ENCODE data around the gene ZNF536.
"Not testable (repeated sequence)": the region's sequence is repeated elsewhere in the genome, so short reads cannot be mapped to it uniquely, and the experiment has no call there.

ZNF536 gene

GRCh38 chr19:30448386-30449077 is 76.3 kb downstream of the ZNF536 start:
- no peak for DNase-seq

GRCh38 chr19:30449078-30449590 is 77.0 kb downstream of the ZNF536 start:
- no peak for DNase-seq

GRCh38 chr19:30449673-30450072 is 77.5 kb downstream of the ZNF536 start:
- DNase-seq = no peak

GRCh38 chr19:30450100-30450499 is 77.9 kb downstream of the ZNF536 start:
- no peak for DNase-seq

- DNase-seq = no peak
These were observed 78.7 kb downstream of the ZNF536 start for GRCh38 chr19:30450835-30451321.

DNA sequence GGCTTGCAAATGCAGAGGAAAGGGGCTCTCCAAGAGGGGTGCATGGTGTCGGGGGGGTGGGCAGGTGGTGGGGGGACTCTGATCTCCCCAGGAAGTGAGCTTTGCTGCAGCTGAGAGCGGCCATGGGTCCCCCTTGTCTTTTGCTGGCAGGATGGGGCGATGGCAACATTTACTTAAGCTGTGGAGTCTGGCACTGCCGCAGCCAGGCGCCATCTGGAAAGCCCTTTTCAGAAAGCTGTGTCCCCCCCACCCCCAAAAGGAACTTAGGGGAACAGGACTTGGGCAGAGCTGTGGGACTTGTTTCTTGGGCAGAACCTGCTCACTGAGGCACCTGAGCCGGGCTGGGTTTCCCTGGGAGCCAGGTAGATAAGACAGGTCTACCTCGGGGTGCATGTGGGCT is 80.7 kb downstream of the ZNF536 start:
- no peak for DNase-seq

GRCh38 chr19:30453743-30454142 is 81.6 kb downstream of the ZNF536 start:
- DNase-seq = no peak

GRCh38 chr19:30455881-30456280 is 83.7 kb downstream of the ZNF536 start:
- DNase-seq = no peak

DNA sequence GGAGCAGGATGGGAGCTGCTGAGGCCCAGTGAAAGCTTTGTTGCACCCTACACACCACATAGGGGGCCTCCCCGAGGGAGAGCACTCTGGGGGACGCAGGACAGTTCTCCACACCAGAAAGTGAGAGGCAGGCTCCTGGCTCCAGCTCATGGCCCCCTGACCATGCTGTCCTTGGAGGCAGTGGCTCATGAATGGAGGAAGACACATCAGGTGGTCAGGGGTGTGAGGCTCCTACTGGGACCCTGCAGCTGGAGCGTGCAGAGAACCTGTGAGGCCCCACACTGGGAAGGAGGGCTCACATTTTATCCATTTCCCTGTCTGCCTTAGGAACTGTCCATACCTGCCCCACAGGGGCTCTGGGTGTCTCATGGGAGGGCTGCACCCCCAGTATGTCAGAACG is 85.3 kb downstream of the ZNF536 start:
- DNase-seq = no peak

- DNase-seq = no peak
These were observed 87.7 kb downstream of the ZNF536 start for GRCh38 chr19:30459859-30460258.

DNA sequence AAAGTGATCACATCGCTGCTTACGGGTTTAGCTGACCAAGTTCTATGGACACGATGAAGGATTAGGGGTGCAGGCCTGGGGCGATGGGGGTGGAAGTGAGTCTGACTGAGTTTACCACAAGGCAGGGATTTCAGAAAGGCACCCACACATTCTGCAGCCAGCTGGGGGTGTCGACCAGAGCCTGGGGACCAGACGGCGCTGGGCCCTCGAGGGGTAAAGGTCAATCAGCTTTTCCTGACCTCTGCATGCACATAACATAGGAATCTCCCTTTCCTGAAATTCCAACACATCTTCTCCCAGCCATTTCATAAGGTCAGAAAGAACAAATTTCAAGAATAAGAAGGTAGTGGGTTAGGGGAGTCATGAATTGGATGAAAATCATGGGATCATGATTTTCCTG is 92.0 kb downstream of the ZNF536 start:
- DNase-seq = no peak

GRCh38 chr19:30466598-30466997 is 94.4 kb downstream of the ZNF536 start:
- DNase-seq = not testable (repeated sequence)

DNA sequence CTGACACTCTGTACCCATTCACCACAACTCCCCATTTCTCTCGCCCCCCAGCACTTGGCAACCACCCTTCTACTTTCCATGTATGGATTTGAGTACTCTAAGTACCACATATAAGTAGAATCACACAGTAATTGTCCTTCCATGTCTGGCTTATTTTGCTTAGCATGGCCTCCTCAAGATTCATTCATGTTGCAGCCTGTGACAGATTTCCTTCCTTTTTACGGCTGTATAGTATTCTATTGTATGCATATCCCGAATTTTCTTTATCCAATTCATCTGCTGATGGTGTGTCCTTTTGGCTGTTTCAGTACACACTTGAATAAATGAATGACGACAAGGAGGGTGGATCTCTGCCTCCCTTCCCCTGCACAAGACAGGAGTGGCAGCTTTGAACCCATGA is 95.1 kb downstream of the ZNF536 start:
- DNase-seq = no peak

DNA sequence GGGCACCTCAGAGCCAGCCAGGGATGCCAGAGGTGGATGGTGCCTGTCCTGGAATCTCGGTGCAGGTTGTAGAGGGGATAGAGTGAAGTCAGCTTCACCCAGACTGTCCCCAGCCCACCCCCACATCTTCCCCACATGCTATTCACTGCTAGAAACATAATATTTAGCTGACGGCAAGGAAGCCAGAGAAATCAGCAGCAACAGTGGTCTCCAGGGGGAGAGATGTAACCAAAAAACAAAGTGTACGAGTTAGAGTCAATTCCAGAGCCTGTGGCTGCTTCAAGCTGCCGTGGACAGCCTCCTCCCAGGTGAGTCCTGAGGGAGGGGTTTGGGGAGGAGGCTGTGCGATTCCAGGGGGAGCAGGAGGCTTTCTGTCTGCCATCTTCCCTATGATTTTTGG is 97.6 kb downstream of the ZNF536 start:
- no peak for DNase-seq

GRCh38 chr19:30471441-30471840 is 99.3 kb downstream of the ZNF536 start:
- no peak for DNase-seq

- DNase-seq = no peak
These were observed 101.2 kb downstream of the ZNF536 start for GRCh38 chr19:30473334-30473867.

GRCh38 chr19:30476997-30477396 is 104.8 kb downstream of the ZNF536 start:
- no peak for DNase-seq

- no peak for DNase-seq
These were observed 107.0 kb downstream of the ZNF536 start for GRCh38 chr19:30479231-30479630.

GRCh38 chr19:30480097-30480496 is 107.9 kb downstream of the ZNF536 start:
- no peak for DNase-seq

GRCh38 chr19:30481063-30481462 is 108.9 kb downstream of the ZNF536 start:
- DNase-seq = no peak

- no peak for DNase-seq
These were observed 109.6 kb downstream of the ZNF536 start for GRCh38 chr19:30481823-30482222.

DNA sequence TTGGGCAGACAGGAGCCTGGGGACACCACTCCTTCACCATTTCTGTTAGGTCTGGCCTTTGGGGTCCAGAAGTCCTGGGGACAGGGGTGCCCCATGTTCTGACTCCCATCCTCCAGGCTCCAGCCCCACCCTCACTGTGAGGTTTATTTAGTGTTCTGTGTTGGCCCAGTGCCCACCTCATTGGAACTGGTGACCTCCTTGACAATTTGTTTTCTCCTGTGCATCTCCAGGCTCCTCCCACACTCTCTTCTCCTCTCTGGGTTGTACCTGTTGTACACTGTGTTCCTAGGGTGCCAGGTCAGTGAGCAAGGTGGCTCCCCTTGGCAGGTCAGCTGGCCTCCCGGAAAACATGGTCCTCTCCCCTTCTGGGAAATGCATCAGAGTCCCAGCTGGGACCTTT is 110.8 kb downstream of the ZNF536 start:
- DNase-seq = no peak

DNA sequence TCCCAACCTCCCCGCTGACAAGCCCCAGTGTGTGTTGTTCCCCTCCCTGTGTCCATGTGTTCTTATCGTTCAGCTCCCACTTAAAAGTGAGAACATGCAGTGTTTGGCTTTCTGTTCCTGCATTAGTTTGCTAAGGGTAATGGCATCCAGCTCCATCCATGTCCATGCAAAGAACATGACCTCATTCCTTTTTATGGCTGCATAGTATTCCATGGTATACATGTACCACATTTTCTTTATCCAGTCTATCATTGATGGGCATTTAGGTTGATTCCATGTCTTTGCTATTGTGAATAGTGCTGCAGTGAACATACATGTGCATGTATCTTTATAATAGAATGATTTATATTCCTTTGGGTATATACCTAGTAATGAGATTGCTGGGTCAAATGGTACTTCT is 114.1 kb downstream of the ZNF536 start:
- not testable (repeated sequence) for DNase-seq

- DNase-seq = no peak
These were observed 115.0 kb downstream of the ZNF536 start for GRCh38 chr19:30487178-30487577.

GRCh38 chr19:30488191-30488590 is 116.0 kb downstream of the ZNF536 start:
- DNase-seq = no peak

Measured in CD4-positive, alpha-beta T cell treated with Interleukin-17A for 4 hours (primary cell).